ENCODE data around the gene TFDP1.

Gene TFDP1

GRCh38 chr13:113671066-113672001 is 86.8 kb downstream of the TFDP1 start:
- TF ChIP-seq CTCF (IDR thresholded peaks at IDR 0.05) = no peak
- DNase-seq (ENCODE audit: low spot score) = peak; percentile 60
- Histone ChIP-seq H3K27ac (no peak overlapping the region), H3K4me3 (no peak overlapping the region)

GRCh38 chr13:113672002-113672651 is 87.6 kb downstream of the TFDP1 start:
- Histone ChIP-seq H3K27ac (no peak overlapping the region), H3K4me3 (no peak overlapping the region)
- no peak for TF ChIP-seq CTCF (IDR thresholded peaks at IDR 0.05)
- peak; percentile 55 for DNase-seq (ENCODE audit: low spot score)
